Body of pancreas (tissue), 4 donors: ENCODE results near the gene BPIFB6. TPM values are rescaled to one million over a fixed set of nuclear protein-coding genes. Genes with fewer than 3 reads are reported as not detected.

Source experiments
- ATAC-seq: fragments of 150-250 bp; one replicate; pipeline ENCODE4 v1.9.1; 2016
- DNase-seq, 4 donors: peaks; one replicate each; pipeline ENCODE4 v3.0.0-alpha.2; 2019
- H3K27ac ChIP-seq, 4 donors: fragments of 200-600 bp; sonication (generic); 1 replicate in 3 of 4; 2 replicates in 1 of 4; pipeline versions ENCODE4 v1.5.1 to v1.6.1; 2016 to 2019; ENCODE audit warnings: mild to moderate bottlenecking in 1 of 4, mixed read lengths in 1 of 4, moderate library complexity in 1 of 4
- H3K27me3 ChIP-seq, 2 donors: fragments of 200-600 bp; sonication (generic); one replicate each; pipeline ENCODE4 v1.6.0; 2016; ENCODE audit warnings: mild to moderate bottlenecking in 1 of 2
- H3K36me3 ChIP-seq, 2 donors: fragments of 200-600 bp; sonication (generic); replicated peaks in 1 of 2; 2 replicates each; pipeline ENCODE4 v1.5.1; 2016; ENCODE audit warnings: low read depth in 2 of 2; ENCODE audit not compliant: insufficient read depth in 1 of 2
- H3K4me1 ChIP-seq: fragments of 200-600 bp; sonication (generic); one replicate; pipeline ENCODE4 v1.6.0; 2016
- H3K4me3 ChIP-seq, 2 donors: fragments of 200-600 bp; sonication (generic); 1 replicate in 1 of 2; 2 replicates in 1 of 2; pipeline ENCODE4 v1.5.1; 2016 to 2019
- H3K9me3 ChIP-seq, 3 donors: fragments of 200-600 bp; sonication (generic); 1 replicate in 2 of 3; 2 replicates in 1 of 3; pipeline ENCODE4 v1.5.1; 2016
- CTCF ChIP-seq, 7 experiments: fragments of 450-650 bp in 4 of 7; fragments of 200-600 bp in 3 of 7; sonication (generic) in 3 of 7; IDR thresholded peaks; one replicate each; pipeline ENCODE4 v1.5.1; 2016 to 2019; ENCODE audit warnings: antibody characterized with exemption in 7 of 7
- POLR2A ChIP-seq, 3 donors: fragments of 450-650 bp; IDR thresholded peaks; one replicate each; pipeline ENCODE4 v1.6.1; 2016; ENCODE audit warnings: antibody characterized with exemption in 3 of 3, mild to moderate bottlenecking in 2 of 3
- WGBS, 2 donors: methylation state at CpG; one replicate each; pipeline ENCODE4 v1.1.5; 2017; 5-methylcytosine and 5-hydroxymethylcytosine counted together
- intact Hi-C: fragments of 100-400 bp; cut with DNase I; formaldehyde crosslinking; loops from one replicate; pipeline ENCODE4 v1.15.1; 2023
- total RNA-seq, 2 donors: library from RNA; depleted of rRNA; stranded (reverse); fragments of >200 nt; gene quantifications; one replicate each; pipeline ENCODE4 v1.1.0, GENCODE V29; 2016

BPIFB6 gene
- total RNA-seq, 2 donors from 2014 or later = not detected

DNA sequence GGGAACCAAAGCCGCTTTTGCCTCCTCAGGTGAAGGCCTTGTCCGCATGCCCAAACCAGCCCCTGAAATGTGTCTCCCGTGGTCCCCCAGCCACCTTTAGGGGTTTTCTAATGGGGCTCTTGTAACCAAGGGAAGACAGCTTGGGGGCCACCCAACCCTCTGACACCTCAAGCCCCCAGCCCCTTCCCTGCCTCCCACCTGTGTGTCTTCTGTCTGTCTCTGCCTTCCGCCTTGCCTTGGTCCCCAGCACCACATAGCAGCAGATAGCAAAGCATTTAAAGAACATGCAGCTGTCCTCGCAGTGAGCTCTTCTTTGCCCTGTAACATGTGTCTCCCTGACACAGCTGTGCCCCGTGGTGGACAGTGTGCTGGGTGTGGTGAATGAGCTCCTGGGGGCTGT, 31.8 kb downstream of the BPIFB6 start:
- no peak for DNase-seq
- no peaks in the 10 kb centered on the region for H3K27me3 ChIP-seq
- no peaks in the 10 kb centered on the region for H3K9me3 ChIP-seq
- H3K36me3 ChIP-seq = no peaks in the 10 kb centered on the region
- H3K27ac ChIP-seq = no peak overlapping the region
- ATAC-seq = no peak
- no peaks in the 10 kb centered on the region for H3K4me1 ChIP-seq
- intact Hi-C loops = no loop called here
- no peak overlapping the region for H3K4me3 ChIP-seq
- 79 to 89% methylated on average over 4 to 6 of the region's 6 CpGs for WGBS, 2 donors
- TF ChIP-seq POLR2A (IDR thresholded peaks at IDR 0.05) (no peak), CTCF (IDR thresholded peaks at IDR 0.05) (no peak)

DNA sequence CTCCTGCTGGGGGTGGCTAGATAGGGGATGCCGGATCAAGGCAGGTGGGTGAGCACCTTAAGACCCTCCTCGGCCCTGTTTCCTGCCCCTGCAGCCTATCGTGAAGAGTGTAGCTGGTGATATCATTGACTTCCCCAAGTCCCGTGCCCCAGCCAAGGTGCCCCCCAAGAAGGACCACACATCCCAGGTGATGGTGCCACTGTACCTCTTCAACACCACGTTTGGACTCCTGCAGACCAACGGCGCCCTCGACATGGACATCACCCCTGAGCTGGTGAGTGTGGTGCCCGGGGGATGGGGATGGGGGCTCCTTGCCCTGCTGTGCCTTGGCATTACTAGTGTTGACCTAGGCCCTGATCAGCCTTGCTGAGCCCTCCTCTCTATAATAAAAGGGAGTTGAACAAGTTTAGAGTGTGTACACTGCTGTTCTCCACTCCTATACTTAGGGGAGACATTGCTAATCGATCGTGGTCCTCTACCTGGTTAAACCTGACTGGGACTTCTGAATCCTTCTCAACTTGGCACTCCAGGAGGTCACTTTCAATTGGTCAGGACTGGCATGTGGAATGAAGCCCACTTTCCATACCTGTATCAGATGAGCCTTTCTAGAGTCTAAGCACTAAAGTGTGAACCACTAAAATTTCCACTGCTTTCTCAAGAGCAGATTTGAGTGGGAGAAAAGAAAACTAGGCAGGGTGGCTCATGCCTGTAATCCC, 33.3 kb downstream of the BPIFB6 start:
- Histone ChIP-seq H3K4me3 (no peak overlapping the region), H3K27ac (no peak overlapping the region), H3K9me3 (no peaks in the 10 kb centered on the region), H3K4me1 (no peaks in the 10 kb centered on the region), H3K36me3 (no peaks in the 10 kb centered on the region), H3K27me3 (no peaks in the 10 kb centered on the region)
- DNase-seq (no peak), ATAC-seq (no peak)
- TF ChIP-seq CTCF (IDR thresholded peaks at IDR 0.05) (no peak), POLR2A (IDR thresholded peaks at IDR 0.05) (no peak)
- 82 to 88% methylated on average over 11 of the region's 11 CpGs for WGBS, 2 donors
- intact Hi-C loops = no loop called here

DNA sequence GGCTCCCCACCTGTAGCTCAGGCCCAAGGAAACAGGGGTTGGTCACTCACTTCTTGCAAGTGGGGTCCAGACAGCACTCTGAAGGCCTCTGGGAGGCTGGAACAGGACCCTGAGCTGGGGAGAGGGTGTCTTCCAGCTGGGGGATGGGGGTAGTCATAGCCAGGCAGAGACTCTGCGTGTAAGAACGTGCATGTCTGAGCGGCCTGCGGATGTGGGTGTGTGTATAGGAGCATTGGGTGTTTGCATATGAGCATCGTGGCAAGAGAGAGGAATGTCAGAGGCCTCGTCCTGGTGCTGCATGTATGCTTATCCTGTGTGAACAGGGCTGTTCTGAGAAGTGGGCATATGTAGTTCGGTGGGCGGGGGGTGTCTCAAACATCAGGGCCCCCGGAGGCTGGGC, 34.3 kb downstream of the BPIFB6 start:
- H3K4me1 ChIP-seq = no peaks in the 10 kb centered on the region
- H3K27me3 ChIP-seq = no peaks in the 10 kb centered on the region
- H3K4me3 ChIP-seq = no peak overlapping the region
- no peak for DNase-seq
- no peaks in the 10 kb centered on the region for H3K9me3 ChIP-seq
- no peak for ATAC-seq
- intact Hi-C loops = no loop called here
- 70 to 76% methylated on average over 9 of the region's 9 CpGs for WGBS, 2 donors
- H3K36me3 ChIP-seq = no peaks in the 10 kb centered on the region
- TF ChIP-seq POLR2A (IDR thresholded peaks at IDR 0.05) = no peak
- no peak for TF ChIP-seq CTCF (IDR thresholded peaks at IDR 0.05)
- no peak overlapping the region for H3K27ac ChIP-seq

DNA sequence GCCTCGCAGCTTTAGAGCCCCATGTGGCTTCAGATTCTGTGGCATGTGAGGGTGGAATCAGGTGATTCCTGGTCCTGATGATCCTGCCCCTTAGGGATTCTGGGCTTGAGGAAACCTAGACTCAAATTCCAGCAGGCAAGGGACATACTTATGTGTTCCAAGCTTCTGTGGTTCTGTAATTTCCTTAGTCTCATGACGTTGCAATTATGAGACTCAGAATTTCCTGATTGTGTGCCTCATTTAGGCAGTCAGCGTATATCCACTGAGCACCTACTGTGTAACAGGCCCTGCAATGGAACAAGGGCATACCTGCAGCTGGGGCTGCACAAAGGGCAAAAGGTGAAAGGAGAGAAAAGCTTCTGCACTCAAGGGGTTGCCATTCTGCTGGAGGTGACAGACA, 36.4 kb downstream of the BPIFB6 start:
- intact Hi-C loops = no loop called here
- TF ChIP-seq POLR2A (IDR thresholded peaks at IDR 0.05) = no peak
- no peak for TF ChIP-seq CTCF (IDR thresholded peaks at IDR 0.05)
- no peak for ATAC-seq

More for the DNA sequence above, 36.4 kb downstream of the BPIFB6 start:
- no peaks in the 10 kb centered on the region for H3K27me3 ChIP-seq
- whole genome bisulfite sequencing, 2 donors = 69 to 71% methylated on average over 2 to 3 of the region's 3 CpGs
- H3K27ac ChIP-seq = no peak overlapping the region
- no peaks in the 10 kb centered on the region for H3K9me3 ChIP-seq
- no peak overlapping the region for H3K4me3 ChIP-seq
- H3K36me3 ChIP-seq = no peaks in the 10 kb centered on the region
- no peak for DNase-seq
- H3K4me1 ChIP-seq = no peaks in the 10 kb centered on the region
